Spleen (tissue), 11 donors: Measurements from ENCODE around the gene PNMA3. TPM values are rescaled to one million over a fixed set of nuclear protein-coding genes. Genes with fewer than 3 reads are reported as not detected.
"Not testable (repeated sequence)": the region's sequence is repeated elsewhere in the genome, so short reads cannot be mapped to it uniquely, and the experiment has no call there.

Source experiments
- DNase-seq: peaks from one replicate; pipeline ENCODE4 v3.0.0-alpha.2; 2020
- H3K27ac ChIP-seq, 8 donors: fragments of 200-600 bp; sonication (generic) in 7 of 8; 1 replicate in 4 of 8; 2 replicates in 4 of 8; pipeline versions ENCODE4 v1.5.0 to v1.8.0; 2016 to 2021; ENCODE audit warnings: inconsistent platforms in 4 of 8, mild to moderate bottlenecking in 4 of 8, moderate library complexity in 1 of 8
- H3K27me3 ChIP-seq, 7 donors: fragments of 200-600 bp; sonication (generic) in 6 of 7; replicated peaks in 1 of 7; 1 replicate in 4 of 7; 2 replicates in 3 of 7; pipeline versions ENCODE4 v1.5.0 to v1.8.0; 2016 to 2021; ENCODE audit warnings: inconsistent platforms in 3 of 7, mild to moderate bottlenecking in 1 of 7
- H3K36me3 ChIP-seq, 6 donors: fragments of 200-600 bp; sonication (generic) in 5 of 6; 1 replicate in 4 of 6; 2 replicates in 2 of 6; pipeline versions ENCODE4 v1.5.0 to v1.8.0; 2016 to 2021; ENCODE audit warnings: inconsistent platforms in 2 of 6
- H3K4me1 ChIP-seq, 6 donors: fragments of 200-600 bp; sonication (generic) in 5 of 6; 1 replicate in 3 of 6; 2 replicates in 3 of 6; pipeline versions ENCODE4 v1.5.0 to v1.8.0; 2016 to 2021; ENCODE audit warnings: inconsistent platforms in 3 of 6
- H3K4me3 ChIP-seq, 8 donors: fragments of 200-600 bp; sonication (generic) in 7 of 8; 1 replicate in 4 of 8; 2 replicates in 4 of 8; pipeline versions ENCODE4 v1.5.0 to v1.8.0; 2016 to 2021; ENCODE audit warnings: inconsistent platforms in 4 of 8, mild to moderate bottlenecking in 4 of 8, moderate library complexity in 2 of 8
- H3K9me3 ChIP-seq, 8 donors: fragments of 200-600 bp; sonication (generic) in 7 of 8; 1 replicate in 4 of 8; 2 replicates in 4 of 8; pipeline versions ENCODE4 v1.5.0 to v1.8.0; 2016 to 2021; ENCODE audit warnings: inconsistent platforms in 4 of 8
- CTCF ChIP-seq, 11 experiments: fragments of 200-600 bp in 7 of 11; fragments of 450-650 bp in 4 of 11; sonication (generic) in 4 of 11; IDR thresholded peaks in 8 of 11; conservative IDR thresholded peaks in 3 of 11; 1 replicate in 7 of 11; 2 replicates in 4 of 11; pipeline versions ENCODE4 v1.4.0 to v1.8.0; 2016 to 2021; ENCODE audit warnings: antibody characterized with exemption in 11 of 11, inconsistent platforms in 4 of 11, mild to moderate bottlenecking in 1 of 11
- POLR2A ChIP-seq, 3 donors: fragments of 450-650 bp; IDR thresholded peaks; one replicate each; pipeline ENCODE4 v1.5.1; 2017; ENCODE audit warnings: antibody characterized with exemption in 3 of 3, mild to moderate bottlenecking in 1 of 3
- POLR2AphosphoS5 ChIP-seq, 3 donors: sonication (generic); formaldehyde crosslinking; IDR thresholded peaks; one replicate each; pipeline ENCODE4 v1.5.1; 2017; ENCODE audit warnings: antibody characterized with exemption in 3 of 3
- WGBS, 5 donors: extraction: QIAGEN DNeasy Blood & Tissue Kit in 3 of 5; methylation state at CpG; one replicate each; pipeline versions ENCODE4 v1.1.5 to v1.1.7; 2013 to 2018; 5-methylcytosine and 5-hydroxymethylcytosine counted together
- intact Hi-C: fragments of 100-400 bp; cut with DNase I; formaldehyde crosslinking; loops from one replicate; pipeline ENCODE4 v1.15.0; 2023; ENCODE audit warnings: low total_unique reads
- polyA plus RNA-seq, 3 donors: library from polyadenylated mRNA; stranded (reverse); fragments of 200-250 nt; gene quantifications; one replicate each; pipeline ENCODE4 v1.2.1, GENCODE V29; 2013
- total RNA-seq, 7 donors: library from RNA; depleted of rRNA in 3 of 7; stranded (reverse); fragments of >200 nt in 3 of 7; fragmentation: NEBNext Ultra II Directional in 4 of 7; extraction: Animal tissue kit (Norgen Biotek cat#: 25700) in 4 of 7; gene quantifications; one replicate each; pipeline versions ENCODE4 v1.1.0 to v1.2.1, GENCODE V29; 2016 to 2021
- donor health status: healthy with polysubstance abuse.
- donor health status: DM: no; HTN: no; CAD: no; lungs with moderate emphysema.
- donor health status: DM: no; HTN: no; CAD: no.
- donor health status: Bipolar disorder and iron deficiency.
- donor health status: healthy.
- donor health status: DM: no; HTN: no; CAD: no.
- donor health status: DM: yes; HTN: yes; CAD: no.

PNMA3 gene
- total and polyA plus RNA-seq, 10 donors, result 1.2 to 3.4 (median 2.4) TPM

- H3K4me3 ChIP-seq, result no peak overlapping the region
- H3K27ac ChIP-seq, result no peak overlapping the region
- no peak for DNase-seq
- intact Hi-C loops, result no loop called here
- peaks cover 0 to 3% (median 0%) of the 10 kb centered on the region in 7 donors for H3K27me3 ChIP-seq
- H3K4me1 ChIP-seq, result no peaks in the 10 kb centered on the region
- H3K36me3 ChIP-seq, result no peaks in the 10 kb centered on the region
- H3K9me3 ChIP-seq, result no peaks in the 10 kb centered on the region
- TF ChIP-seq POLR2AphosphoS5 (IDR thresholded peaks at IDR 0.05), result no peak
- TF ChIP-seq CTCF (IDR thresholded peaks at IDR 0.05 in 8 of 11, conservative IDR thresholded peaks at IDR 0.05 in 3 of 11), result no peak
- no peak for TF ChIP-seq POLR2A (IDR thresholded peaks at IDR 0.05)
- WGBS, 5 donors, result 80 to 96% (median 94%) methylated on average over 3 to 9 of the region's 14 CpGs; no CpG with 5 or more reads in 1 of the 5 donors
Observed at GRCh38 chrX:153075366-153075765, 19.1 kb downstream of the PNMA3 start.

DNA sequence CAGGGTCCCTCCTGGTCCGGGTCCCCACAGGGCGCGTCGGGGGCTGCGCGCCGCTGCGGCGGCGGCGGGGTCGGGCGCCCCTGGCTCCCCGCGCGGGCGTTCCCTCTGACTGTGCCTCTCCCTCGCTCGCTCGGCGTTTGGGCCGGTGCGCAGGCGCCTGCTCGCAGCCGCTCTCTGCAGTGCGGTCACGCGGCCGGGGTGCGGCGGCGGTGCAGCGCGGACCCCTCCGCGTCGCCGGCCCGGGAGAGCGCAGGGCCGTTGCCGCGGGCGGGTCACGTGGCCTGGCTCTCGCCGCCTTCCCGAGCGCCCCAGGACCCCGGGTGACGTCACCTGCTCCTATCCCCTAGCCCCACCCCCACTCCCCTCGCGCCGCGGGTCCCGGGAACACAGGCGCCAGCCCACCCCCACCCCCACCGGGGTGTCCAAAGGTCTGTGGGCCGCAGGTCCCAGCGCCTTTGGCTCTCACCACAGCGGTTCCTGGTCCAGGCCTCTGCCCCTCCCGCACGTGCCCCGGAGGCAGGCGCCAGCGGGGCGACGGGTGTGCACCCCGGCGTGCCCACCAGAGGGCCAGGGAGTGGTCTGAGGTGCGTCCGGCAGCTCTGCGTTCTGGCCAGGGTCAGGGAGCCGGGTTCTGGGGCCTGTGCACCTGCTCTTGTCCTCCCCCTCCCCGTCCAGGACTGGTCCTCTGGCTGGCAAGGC is 21.3 kb downstream of the PNMA3 start:
- H3K4me1 ChIP-seq, H3K4me3 ChIP-seq, intact Hi-C loops, H3K27ac ChIP-seq, H3K36me3 ChIP-seq, DNase-seq, H3K27me3 ChIP-seq, H3K9me3 ChIP-seq: not testable (repeated sequence)
- no CpG with 5 or more reads among the region's 76 CpGs for WGBS, 5 donors

DNA sequence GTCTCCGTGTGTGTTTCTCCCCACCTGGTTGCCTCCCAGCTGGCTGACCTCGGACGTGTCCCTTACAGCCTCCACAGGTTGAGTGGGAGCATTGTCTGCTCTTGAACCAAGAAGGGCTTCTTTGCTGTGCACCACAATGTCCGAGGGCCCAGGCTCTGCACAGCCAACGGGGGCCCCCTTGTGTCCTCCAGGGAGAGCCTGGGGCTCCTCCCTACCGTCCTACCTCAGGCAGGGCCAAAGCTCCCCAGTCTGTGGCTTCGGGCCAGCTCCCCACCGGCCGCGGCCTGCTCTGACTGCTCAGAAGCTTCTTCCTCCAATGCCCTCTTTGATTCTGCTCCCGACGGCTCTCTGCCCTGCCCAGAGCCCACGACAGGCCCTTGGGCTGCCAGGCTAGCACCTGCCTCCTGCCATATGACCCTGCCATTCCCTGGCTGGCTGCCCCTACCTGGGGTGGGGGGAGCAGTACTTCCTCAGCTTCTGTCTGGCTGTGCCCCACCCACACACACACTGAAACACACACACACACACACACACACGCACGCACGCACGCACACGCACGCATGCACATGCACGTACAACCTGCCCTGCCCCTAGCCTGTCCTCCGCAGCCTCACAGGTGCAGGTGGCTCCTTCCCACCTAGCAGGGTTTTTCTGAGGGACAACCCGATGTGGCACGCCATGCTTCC is 27.1 kb downstream of the PNMA3 start:
- H3K4me1 ChIP-seq, DNase-seq, H3K27me3 ChIP-seq, H3K4me3 ChIP-seq, intact Hi-C loops, H3K36me3 ChIP-seq, H3K27ac ChIP-seq, H3K9me3 ChIP-seq: not testable (repeated sequence)
- WGBS, 5 donors, result 73 to 87% (median 80%) methylated on average over 6 to 10 of the region's 23 CpGs; no CpG with 5 or more reads in 1 of the 5 donors

- WGBS, 5 donors, result 69 to 100% (median 83%) methylated on average over 1 to 3 of the region's 3 CpGs
Observed at GRCh38 chrX:153102418-153102817, 46.1 kb downstream of the PNMA3 start.

GRCh38 chrX:153104959-153105358 is 48.7 kb downstream of the PNMA3 start:
- peaks cover 0 to 36% (median 6%) of the 10 kb centered on the region in 8 donors for H3K9me3 ChIP-seq
- H3K36me3 ChIP-seq, H3K27ac ChIP-seq, intact Hi-C loops, H3K4me1 ChIP-seq, H3K4me3 ChIP-seq, H3K27me3 ChIP-seq, DNase-seq: not testable (repeated sequence)
- WGBS, 5 donors, result 76 to 89% (median 79%) methylated on average over 1 of the region's 1 CpG

More at GRCh38 chrX:153102418-153102817, 46.1 kb downstream of the PNMA3 start:
- Histone ChIP-seq H3K9me3 (peaks cover 0 to 36% (median 6%) of the 10 kb centered on the region in 8 donors), H3K27ac (no peak overlapping the region), H3K4me3 (no peak overlapping the region), H3K4me1 (no peaks in the 10 kb centered on the region), H3K36me3 (no peaks in the 10 kb centered on the region), H3K27me3 (no peaks in the 10 kb centered on the region)
- intact Hi-C loops, result no loop called here
- TF ChIP-seq POLR2A (IDR thresholded peaks at IDR 0.05) (no peak), CTCF (IDR thresholded peaks at IDR 0.05 in 8 of 11, conservative IDR thresholded peaks at IDR 0.05 in 3 of 11) (no peak), POLR2AphosphoS5 (IDR thresholded peaks at IDR 0.05) (no peak)
- no peak for DNase-seq

DNA sequence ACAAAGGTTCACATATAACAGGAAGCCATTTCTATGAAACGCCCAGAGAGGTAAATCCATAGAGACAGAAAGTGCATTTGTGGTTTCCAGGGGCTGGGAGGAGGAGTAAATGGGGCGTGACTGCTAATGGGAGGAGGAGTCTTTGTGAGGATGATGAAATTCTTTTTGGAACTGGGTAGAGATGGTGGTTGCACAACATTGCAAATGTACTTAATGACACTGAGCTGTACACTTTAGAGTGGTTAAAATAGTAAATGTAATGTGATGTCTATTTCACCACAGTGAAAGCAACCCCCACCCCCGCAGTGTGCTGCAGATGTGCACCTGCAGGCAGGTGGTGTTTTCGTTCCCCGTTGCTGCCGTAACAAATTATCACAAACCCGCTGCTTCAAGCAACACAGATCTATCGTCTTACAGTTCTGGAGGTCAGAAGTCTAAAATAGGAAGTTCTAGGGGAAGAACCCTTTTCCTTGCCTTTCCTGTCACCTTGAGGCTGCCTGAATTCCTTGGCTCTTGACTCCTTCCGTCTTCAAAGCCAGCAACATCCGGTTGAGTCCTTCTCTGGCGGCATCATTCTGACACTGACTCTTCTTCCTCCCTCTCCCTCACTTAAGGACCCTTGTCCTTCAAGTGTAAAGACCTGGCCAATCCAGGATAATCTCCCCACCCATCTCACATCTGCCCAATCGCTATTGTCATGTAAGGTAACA is 50.0 kb downstream of the PNMA3 start:
- H3K27ac ChIP-seq, H3K36me3 ChIP-seq, intact Hi-C loops, H3K27me3 ChIP-seq, H3K4me1 ChIP-seq, H3K4me3 ChIP-seq, DNase-seq: not testable (repeated sequence)
- H3K9me3 ChIP-seq, result peaks cover 0 to 29% (median 5%) of the 10 kb centered on the region in 8 donors
- WGBS, 5 donors, result 0 to 35% (median 12%) methylated on average over 1 to 4 of the region's 12 CpGs
